NCI-H82 (cell line): ENCODE data around the gene CUL9.

Source experiments
- DNase-seq: peaks from one replicate; lab custom pipeline; 2025; lab: John Stamatoyannopoulos, UW

CUL9 gene

DNA sequence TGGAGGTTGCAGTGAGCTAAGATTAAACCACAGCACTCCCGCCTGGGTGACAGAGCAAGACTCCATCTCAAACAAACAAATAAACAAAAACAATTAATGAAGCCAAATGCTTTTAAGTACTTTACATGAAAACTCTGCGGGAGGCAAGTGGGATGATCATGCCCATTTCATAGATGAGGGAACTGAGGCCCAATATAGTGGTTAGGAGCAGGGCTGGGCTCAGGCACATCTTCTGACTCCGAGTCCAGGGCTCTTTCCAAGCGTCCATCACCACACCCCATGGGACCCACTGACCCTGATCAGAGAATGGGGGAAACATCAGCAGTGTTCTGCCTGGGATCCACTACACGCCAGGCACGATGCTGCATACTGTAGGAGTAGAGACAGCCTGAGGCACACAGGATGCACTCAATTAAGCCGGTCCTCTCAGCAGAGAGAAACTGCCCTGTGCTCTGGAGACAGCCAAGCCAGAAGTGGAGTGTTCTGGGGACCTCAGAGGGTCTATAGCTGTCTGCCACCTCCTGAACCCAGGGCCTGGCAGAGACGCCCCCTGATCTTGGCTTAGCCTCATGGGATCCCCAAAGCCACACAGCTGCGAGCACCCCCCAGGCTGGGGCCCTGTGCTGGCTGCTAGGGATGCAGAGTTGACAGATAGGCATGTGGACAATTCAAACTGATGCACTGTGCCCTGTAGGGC, 74.8 kb downstream of the CUL9 start:
- DNase-seq, result no peak

DNA sequence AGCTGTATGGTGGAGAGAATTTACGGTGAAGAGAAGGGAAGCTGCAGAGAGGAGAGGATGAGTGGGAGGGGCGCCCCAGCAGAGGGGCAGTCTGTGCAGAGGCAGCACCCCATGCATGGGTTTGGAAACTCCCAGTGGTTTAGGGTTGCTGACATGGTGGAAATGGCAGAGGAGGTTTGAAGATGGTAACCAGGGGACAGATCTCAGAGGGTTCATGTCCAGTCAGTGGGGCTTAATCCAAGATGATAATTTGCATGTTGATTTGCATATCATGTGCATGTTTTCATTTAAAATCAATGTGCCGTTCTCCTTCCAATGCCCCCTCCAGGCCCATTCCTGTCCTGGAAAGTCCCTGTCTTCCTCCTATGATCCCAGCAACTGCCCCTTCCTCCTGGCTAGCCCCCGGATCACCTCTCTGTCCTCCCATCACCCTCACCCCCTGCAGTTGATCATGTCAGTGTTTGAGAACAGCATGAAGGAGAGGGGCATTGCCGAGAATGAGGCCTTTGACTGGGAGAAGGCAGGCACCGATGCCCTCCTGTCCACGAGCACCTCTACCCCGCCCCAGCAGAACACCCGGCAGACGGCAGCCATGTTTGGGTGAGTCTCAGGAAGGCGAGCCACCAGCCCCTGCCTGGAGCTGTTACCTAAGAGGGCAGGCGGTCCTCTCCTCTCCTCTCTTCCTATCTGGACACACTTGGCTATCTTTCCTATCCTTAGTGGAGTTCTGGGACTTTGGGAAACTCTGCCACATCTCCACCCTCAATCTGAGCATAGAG, 75.6 kb downstream of the CUL9 start:
- DNase-seq, result no peak

DNA sequence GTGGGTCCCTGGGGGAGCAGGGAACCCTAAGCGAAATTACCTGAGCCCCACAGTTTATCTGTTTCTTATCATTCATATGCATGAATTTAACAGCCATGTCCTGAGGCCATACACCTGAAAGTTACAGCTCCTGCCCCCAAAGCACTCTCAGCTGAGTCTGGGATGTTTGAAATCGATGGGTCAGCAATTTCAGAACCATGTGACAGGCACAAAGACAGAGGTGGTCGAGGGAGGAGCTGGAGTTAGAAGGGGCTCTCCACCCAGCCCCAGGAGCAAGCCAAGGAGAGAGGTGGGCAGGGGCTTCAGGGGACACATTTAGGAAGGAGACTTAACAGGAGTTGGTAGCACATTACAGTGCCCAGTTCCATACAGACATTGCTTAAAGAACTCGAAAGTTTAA, 76.2 kb downstream of the CUL9 start:
- no peak for DNase-seq

- DNase-seq, result no peak
These were observed 77.1 kb downstream of the CUL9 start for GRCh38 chr6:43258807-43259686.

GRCh38 chr6:43260791-43261190, 78.8 kb downstream of the CUL9 start:
- DNase-seq, result no peak

GRCh38 chr6:43261198-43261597, 79.2 kb downstream of the CUL9 start:
- DNase-seq, result no peak

- no peak for DNase-seq
These were observed 80.2 kb downstream of the CUL9 start for GRCh38 chr6:43262000-43262779.

- DNase-seq, result no peak
These were observed 80.9 kb downstream of the CUL9 start for GRCh38 chr6:43262780-43263313.

GRCh38 chr6:43263314-43264178, 81.5 kb downstream of the CUL9 start:
- peak; percentile 86 for DNase-seq

DNA sequence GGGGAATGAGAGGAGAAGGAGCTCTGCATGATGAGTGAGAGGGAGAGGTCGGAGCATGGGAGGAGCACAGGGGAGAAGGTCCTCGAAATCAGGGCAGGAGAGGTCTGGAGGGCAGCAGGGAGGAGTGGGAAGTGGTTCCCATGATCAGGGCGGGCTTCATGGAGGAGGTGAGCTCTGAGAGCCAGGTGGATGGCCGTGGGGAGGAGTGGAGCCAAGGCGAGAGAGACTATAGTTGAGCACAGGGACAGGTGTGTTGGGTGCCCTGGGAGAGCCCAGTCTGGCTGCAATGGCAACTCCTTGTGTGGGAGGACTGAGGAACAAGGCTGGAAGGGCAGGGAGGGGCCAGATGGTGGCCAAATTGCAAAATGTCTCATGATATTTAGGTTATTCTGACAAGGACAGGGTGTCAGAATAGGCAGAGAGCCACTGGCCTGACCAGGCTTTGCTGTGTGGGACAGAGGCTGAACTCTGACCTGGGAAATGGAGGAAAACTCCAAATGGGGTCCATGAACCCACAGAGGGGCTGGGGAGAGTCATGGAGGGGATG, 82.7 kb downstream of the CUL9 start:
- no peak for DNase-seq

GRCh38 chr6:43265564-43265963, 83.6 kb downstream of the CUL9 start:
- no peak for DNase-seq

DNA sequence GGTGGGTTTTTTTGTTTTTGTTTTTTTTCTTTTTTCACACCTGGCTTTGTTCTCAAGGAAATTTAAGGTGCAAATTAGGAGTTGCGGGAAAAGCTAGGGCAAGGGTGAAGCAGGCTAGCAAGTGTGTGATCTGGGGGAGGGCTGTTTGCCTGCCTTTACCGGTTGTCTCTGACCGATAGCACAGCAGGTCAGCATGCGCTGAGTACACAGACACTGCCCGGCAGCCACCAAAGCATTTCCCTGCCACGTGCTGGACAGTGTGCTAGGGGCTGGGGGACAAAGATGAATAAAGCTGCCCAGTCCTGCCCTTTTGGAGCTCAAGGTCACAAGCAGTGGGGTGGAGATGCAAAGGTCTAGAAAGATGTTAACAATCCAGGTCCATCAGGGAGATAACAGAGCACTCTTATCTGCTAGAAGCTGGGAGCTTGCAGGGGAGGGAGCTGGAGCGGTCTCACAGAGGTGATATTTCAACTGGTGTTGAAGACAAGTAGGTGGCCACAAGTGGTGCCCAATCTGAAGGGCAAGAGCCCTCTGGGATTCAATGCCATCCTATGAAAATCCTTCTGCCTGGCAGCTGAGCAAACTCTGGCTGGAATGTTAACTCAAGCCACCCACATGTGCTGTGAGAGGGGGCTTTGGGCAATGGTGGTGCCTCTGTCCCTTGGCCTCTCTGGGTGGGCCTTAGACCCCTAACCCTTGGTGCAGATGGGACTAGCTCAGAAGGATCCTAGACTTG, 85.8 kb downstream of the CUL9 start:
- DNase-seq, result no peak

DNA sequence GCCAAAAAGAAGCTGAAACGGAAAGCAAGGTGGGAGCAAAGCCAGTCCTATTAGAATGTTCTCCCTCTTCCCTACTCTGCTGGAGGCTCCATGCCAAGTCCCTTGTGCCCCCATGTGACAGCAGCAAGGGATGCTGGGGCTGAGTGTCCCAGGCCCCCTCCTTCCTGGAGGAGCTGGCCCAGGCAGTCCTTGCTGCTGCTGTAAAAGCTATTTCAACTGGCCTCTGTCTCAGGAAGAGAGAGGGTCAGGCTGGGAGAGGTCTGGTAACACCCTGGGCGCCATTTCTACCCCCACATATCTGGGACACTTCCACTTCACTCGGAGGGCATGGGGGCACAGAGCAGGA, 86.3 kb downstream of the CUL9 start:
- no peak for DNase-seq

GRCh38 chr6:43268782-43269272, 86.8 kb downstream of the CUL9 start:
- DNase-seq, result no peak

DNA sequence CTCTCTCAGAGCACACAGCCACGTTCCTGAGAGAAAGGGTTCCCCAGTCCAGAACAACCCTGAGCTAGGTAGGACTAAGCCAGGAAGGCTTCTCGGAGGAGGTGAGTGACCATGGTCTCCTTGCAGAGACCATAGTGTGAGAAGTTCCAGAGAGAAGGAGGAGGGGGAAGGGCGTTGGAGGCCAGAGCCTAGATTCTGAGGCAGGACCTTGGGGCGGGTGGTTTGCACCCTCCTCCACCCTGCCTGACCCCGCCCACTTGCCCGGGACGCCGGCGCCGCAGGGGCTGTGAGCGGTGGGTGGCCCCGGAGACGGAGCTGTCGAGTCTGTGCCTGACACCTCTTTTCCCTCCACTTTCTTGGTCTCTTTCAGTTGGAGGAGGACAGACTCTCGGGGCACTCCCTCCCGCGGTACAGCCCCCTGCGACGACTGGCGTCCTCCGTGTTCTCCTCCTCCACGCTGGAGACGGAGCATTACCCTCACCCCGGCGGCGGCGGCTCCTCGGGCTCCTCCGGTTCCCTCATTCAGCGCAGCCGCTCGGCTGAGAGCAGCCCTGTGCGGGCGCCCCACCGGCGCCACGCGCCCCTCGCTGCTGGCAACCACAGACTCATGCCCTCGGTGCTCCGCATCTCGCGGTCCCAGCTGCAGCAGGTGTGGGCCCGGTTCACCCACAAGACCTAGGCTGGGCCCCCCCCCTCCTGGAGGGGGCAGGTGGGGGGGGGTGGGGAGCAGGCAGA, 87.4 kb downstream of the CUL9 start:
- DNase-seq, result no peak

DNA sequence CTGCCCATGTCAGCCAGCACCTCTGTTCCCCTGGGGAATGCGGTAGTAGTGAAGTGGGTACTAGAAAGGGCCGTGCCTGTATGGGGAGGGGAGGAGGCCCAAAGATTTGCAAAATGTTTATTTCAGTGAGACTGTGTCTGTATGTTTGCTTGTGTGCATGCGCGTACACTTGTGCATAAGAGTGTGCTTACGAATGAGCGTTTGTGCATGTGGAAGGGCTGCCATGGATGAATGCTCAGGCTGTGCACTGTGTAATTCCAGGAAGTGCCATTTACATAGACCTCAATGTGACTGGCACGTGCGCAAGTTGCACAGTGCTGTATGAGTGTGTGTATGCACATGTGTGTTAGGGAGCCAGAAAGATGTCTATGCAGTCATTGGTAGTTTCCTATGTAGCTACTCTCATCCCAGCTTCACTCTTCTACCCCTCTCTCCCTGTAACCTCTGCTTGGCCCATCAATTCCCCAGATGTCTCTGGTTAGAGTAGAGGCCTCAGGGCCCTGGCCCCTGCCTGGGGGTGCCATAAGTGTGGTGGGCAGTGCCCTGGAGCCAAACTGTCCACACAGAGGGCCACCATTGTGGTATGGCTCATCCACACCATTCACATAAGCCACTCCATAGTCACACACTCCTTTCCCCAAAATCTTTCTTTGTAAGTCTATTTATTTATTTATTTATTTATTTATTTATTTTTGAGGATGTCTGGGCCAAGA, 89.3 kb downstream of the CUL9 start:
- DNase-seq, result no peak

- DNase-seq, result no peak
These were observed 89.9 kb downstream of the CUL9 start for GRCh38 chr6:43271944-43272343.

DNA sequence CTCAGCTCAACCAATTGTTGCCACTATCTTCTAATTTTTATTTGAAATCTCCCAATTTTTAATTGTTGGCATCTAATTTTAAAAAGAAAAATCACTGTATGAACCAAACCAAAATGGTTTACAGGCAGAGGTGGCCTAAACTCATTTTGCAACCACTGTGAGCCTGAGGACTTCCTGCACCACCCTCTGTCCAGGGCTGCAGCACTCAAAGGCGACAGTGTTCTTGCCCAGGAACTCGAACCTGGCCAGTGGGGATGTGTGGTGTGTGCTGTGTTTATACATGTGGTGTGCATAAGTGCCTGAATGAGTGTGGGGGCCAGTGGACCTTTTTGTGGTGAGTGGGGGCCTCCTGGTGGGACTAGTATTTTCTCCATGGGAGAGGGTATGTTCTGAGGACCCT, 91.7 kb downstream of the CUL9 start:
- no peak for DNase-seq
